Measurements from ENCODE around the gene HDHD5. TPM values are rescaled to one million over a fixed set of nuclear protein-coding genes. Genes with fewer than 3 reads are reported as not detected.
A peak's percentile ranks its signal among the peaks of the same experiment; 100 is the strongest.

HDHD5 gene
- total RNA-seq, 1 donor from 2014 or later, result 42.3 TPM

- Mint-ChIP-seq H3K27ac (no peak overlapping the region), H3K4me1 (peaks cover 8% of the 10 kb centered on the region), H3K9me3 (no peaks in the 10 kb centered on the region), H3K36me3 (peaks cover 4% of the 10 kb centered on the region), H3K4me3 (no peak overlapping the region), H3K27me3 (ENCODE audit: low read depth) (no peaks in the 10 kb centered on the region)
- DNase-seq (ENCODE audit: low spot score in 2 of 2, unreplicated experiment in 2 of 2), result no peak
- TF ChIP-seq CTCF (IDR thresholded peaks at IDR 0.05; ENCODE audit: unreplicated experiment), result no peak
These were observed 2.9 kb upstream of the HDHD5 start for GRCh38 chr22:17161991-17162390.

GRCh38 chr22:17159504-17159951, 451 bp upstream of the HDHD5 start:
- Mint-ChIP-seq H3K27me3 (ENCODE audit: low read depth) (no peaks in the 10 kb centered on the region), H3K9me3 (no peaks in the 10 kb centered on the region), H3K4me1 (peaks cover 17% of the 10 kb centered on the region), H3K27ac (peak overlapping the region; percentile 74), H3K4me3 (peak overlapping the region; percentile 77), H3K36me3 (peaks cover 4% of the 10 kb centered on the region)
- no peak for TF ChIP-seq CTCF (IDR thresholded peaks at IDR 0.05; ENCODE audit: unreplicated experiment)
- DNase-seq (ENCODE audit: low spot score in 2 of 2, unreplicated experiment in 2 of 2), result peak in 1 of 2 experiments; percentile 55

- H3K27ac Mint-ChIP-seq, result peak overlapping the region; percentile 91
These were observed 905 bp downstream of the HDHD5 start for GRCh38 chr22:17158176-17158567.

GRCh38 chr22:17157714-17158113, 1.4 kb downstream of the HDHD5 start:
- Mint-ChIP-seq H3K27me3 (ENCODE audit: low read depth) (no peaks in the 10 kb centered on the region), H3K9me3 (no peaks in the 10 kb centered on the region), H3K4me1 (peaks cover 17% of the 10 kb centered on the region), H3K27ac (no peak overlapping the region), H3K4me3 (peak overlapping the region; percentile 75), H3K36me3 (peaks cover 4% of the 10 kb centered on the region)
- no peak for TF ChIP-seq CTCF (IDR thresholded peaks at IDR 0.05; ENCODE audit: unreplicated experiment)
- DNase-seq (ENCODE audit: low spot score in 2 of 2, unreplicated experiment in 2 of 2), result no peak

More at GRCh38 chr22:17158176-17158567, 905 bp downstream of the HDHD5 start:
- no peaks in the 10 kb centered on the region for H3K9me3 Mint-ChIP-seq
- no peak for DNase-seq (ENCODE audit: low spot score in 2 of 2, unreplicated experiment in 2 of 2)
- peaks cover 17% of the 10 kb centered on the region for H3K4me1 Mint-ChIP-seq
- H3K36me3 Mint-ChIP-seq, result peaks cover 4% of the 10 kb centered on the region
- peak overlapping the region; percentile 75 for H3K4me3 Mint-ChIP-seq
- H3K27me3 Mint-ChIP-seq (ENCODE audit: low read depth), result no peaks in the 10 kb centered on the region
- no peak for TF ChIP-seq CTCF (IDR thresholded peaks at IDR 0.05; ENCODE audit: unreplicated experiment)

- no peak for DNase-seq (ENCODE audit: low spot score in 2 of 2, unreplicated experiment in 2 of 2)
- no peaks in the 10 kb centered on the region for H3K27me3 Mint-ChIP-seq (ENCODE audit: low read depth)
- H3K4me1 Mint-ChIP-seq, result peaks cover 17% of the 10 kb centered on the region
- H3K27ac Mint-ChIP-seq, result no peak overlapping the region
- H3K4me3 Mint-ChIP-seq, result no peak overlapping the region
- no peaks in the 10 kb centered on the region for H3K9me3 Mint-ChIP-seq
- H3K36me3 Mint-ChIP-seq, result no peaks in the 10 kb centered on the region
- TF ChIP-seq CTCF (IDR thresholded peaks at IDR 0.05; ENCODE audit: unreplicated experiment), result no peak
These were observed 3.1 kb downstream of the HDHD5 start for GRCh38 chr22:17155941-17156340.

GRCh38 chr22:17152971-17153370, 6.1 kb downstream of the HDHD5 start:
- no peak overlapping the region for H3K4me3 Mint-ChIP-seq
- H3K4me1 Mint-ChIP-seq, result peaks cover 10% of the 10 kb centered on the region
- TF ChIP-seq CTCF (IDR thresholded peaks at IDR 0.05; ENCODE audit: unreplicated experiment), result no peak
- DNase-seq (ENCODE audit: low spot score in 2 of 2, unreplicated experiment in 2 of 2), result no peak
- no peak overlapping the region for H3K27ac Mint-ChIP-seq
- no peaks in the 10 kb centered on the region for H3K27me3 Mint-ChIP-seq (ENCODE audit: low read depth)
- H3K36me3 Mint-ChIP-seq, result no peaks in the 10 kb centered on the region
- no peaks in the 10 kb centered on the region for H3K9me3 Mint-ChIP-seq

Measured in mesothelial cell of epicardium (in vitro differentiated cells).